Bronchus fibroblast of lung (primary cell): ENCODE measurements around the gene TLE2. TPM values are rescaled to one million over a fixed set of nuclear protein-coding genes. Genes with fewer than 3 reads are reported as not detected.

Experiments used
- total RNA-seq: library from RNA; depleted of rRNA; stranded (reverse); fragments of >200 nt; gene quantifications from 2 replicates; pipeline ENCODE4 v1.2.3, GENCODE V29; 2015

TLE2 gene
- 0.45 and 2.5 TPM in 2 replicates for total RNA-seq

GRCh38 chr19:3029065-3029923, at the start of gene TLE2:
TSS of gene TLE2 (minus strand) at chr19:3029280. CDS start at chr19:3028904, 376 bp downstream.

GRCh38 chr19:3062165-3063105, 33.4 kb upstream of the TLE2 start, which contains the start of gene TLE5:
TSS of gene TLE5 (minus strand) at chr19:3062495. CDS start at chr19:3062200, 295 bp downstream.

GRCh38 chr19:2977001-2977745, 51.9 kb downstream of the TLE2 start, which contains the start of gene TLE6:
TSS of gene TLE6 (plus strand) at chr19:2977564. CDS start at chr19:2978234, 670 bp downstream.

Other genes with a start within 250 kb of the TLE2 start
- gene SGTA, start 246.0 kb downstream of the TLE2 start, total RNA-seq = 81.3 and 85.1 TPM in 2 replicates
- gene THOP1, start 243.8 kb downstream of the TLE2 start, total RNA-seq = 137 and 145 TPM in 2 replicates
- gene ZNF554, start 209.4 kb downstream of the TLE2 start, total RNA-seq = 0.50 and 1.2 TPM in 2 replicates
- gene ZNF555, start 187.8 kb downstream of the TLE2 start, total RNA-seq = 2.5 and 3.3 TPM in 2 replicates
- not detected in 2 replicates for gene ZNF556, start 161.9 kb downstream of the TLE2 start, total RNA-seq
- 1.8 and 2.5 TPM in 2 replicates for gene ZNF57, start 128.4 kb downstream of the TLE2 start, total RNA-seq
- gene ZNF77, start 84.3 kb downstream of the TLE2 start, total RNA-seq = 2.2 and 3.0 TPM in 2 replicates
- 0.17 and 0.30 TPM in 2 replicates for gene TLE6, start 51.7 kb downstream of the TLE2 start, total RNA-seq
- 312 and 327 TPM in 2 replicates for gene TLE5, start 33.2 kb upstream of the TLE2 start, total RNA-seq
- 48.1 and 51.3 TPM in 2 replicates for gene GNA11, start 65.1 kb upstream of the TLE2 start, total RNA-seq
- gene GNA15, start 106.8 kb upstream of the TLE2 start, total RNA-seq = not detected in 2 replicates
- gene S1PR4, start 149.5 kb upstream of the TLE2 start, total RNA-seq = not detected in 2 replicates
- gene NCLN, start 156.7 kb upstream of the TLE2 start, total RNA-seq = 82.4 and 82.7 TPM in 2 replicates
- gene CELF5, start 195.4 kb upstream of the TLE2 start, total RNA-seq = not detected in 2 replicates